GM12878 (cell line): ENCODE results near the gene NTM. TPM values are rescaled to one million over a fixed set of nuclear protein-coding genes. Genes with fewer than 3 reads are reported as not detected.

Source experiments
- ATAC-seq: fragments of 200-7000 bp; cut with Tn5 transposase; 3 replicates; pipeline ENCODE4 v1.9.1; 2020; ENCODE audit warnings: mild to moderate bottlenecking, moderate library complexity
- BruUV-seq: library from RNA; stranded (reverse); fragments of 400-500 nt; replicated peaks from 2 replicates; lab custom pipeline; 2021; lab: Mats Ljungman, UMichigan
- CTCF ChIA-PET: fragments of 300-600 bp; sonication (Branson Sonifier 250); formaldehyde crosslinking; extraction: SDS; loops from one replicate; lab custom pipeline; 2021; ENCODE audit warnings: inconsistent platforms; lab: Yijun Ruan, JAX
- POLR2A ChIA-PET: fragments of 350-600 bp; formaldehyde crosslinking; extraction: SDS; loops from one replicate; lab custom pipeline; 2021; ENCODE audit warnings: inconsistent platforms; lab: Charles Lee
- RAD21 ChIA-PET: fragments of 300-600 bp; sonication (Branson Sonifier 250); formaldehyde crosslinking; loops from one replicate; lab custom pipeline; 2023; ENCODE audit warnings: antibody characterized with exemption; ENCODE audit not compliant: unreplicated experiment; lab: Charles Lee
- SMC1A ChIA-PET: fragments of 300-600 bp; sonication (Branson Sonifier 250); formaldehyde crosslinking; loops from one replicate; lab custom pipeline; 2023; ENCODE audit not compliant: unreplicated experiment, uncharacterized antibody; lab: Charles Lee
- DNase-seq: peaks from one replicate; pipeline ENCODE4 v3.0.0-alpha.2; 2011; ENCODE audit warnings: low read depth, low spot score
- FAIRE-seq: peaks from 3 replicates; lab custom pipeline; 2011; peaks lifted over from hg19 to GRCh38; lab: Jason Lieb, UNC
- H2AFZ ChIP-seq: 2 replicates; pipeline ENCODE4 v1.6.0; 2011; ENCODE audit warnings: low read depth, low read length, control low read depth; ENCODE audit not compliant: control insufficient read depth
- H3K27ac ChIP-seq: 2 replicates; pipeline ENCODE4 v1.5.1; 2011; ENCODE audit warnings: control low read depth; ENCODE audit not compliant: control insufficient read depth, insufficient read depth
- H3K27me3 ChIP-seq, 2 experiments: replicated peaks in 1 of 2; 2 replicates each; pipeline versions ENCODE4 v1.6.0 to v1.6.1; 2011; ENCODE audit warnings: low read length in 1 of 2; ENCODE audit not compliant: control insufficient read depth in 2 of 2, insufficient read depth in 2 of 2
- H3K36me3 ChIP-seq, 2 experiments: 2 replicates each; pipeline ENCODE4 v1.5.1; 2011; ENCODE audit warnings: low read length in 1 of 2; ENCODE audit not compliant: control insufficient read depth in 2 of 2, insufficient read depth in 2 of 2
- H3K4me1 ChIP-seq: 2 replicates; pipeline ENCODE4 v1.6.1; 2011; ENCODE audit warnings: mild to moderate bottlenecking, low read length, moderate library complexity, mixed read lengths; ENCODE audit not compliant: control insufficient read depth, insufficient read depth
- H3K4me2 ChIP-seq: 2 replicates; pipeline ENCODE4 v1.6.0; 2011; ENCODE audit warnings: control low read depth; ENCODE audit not compliant: control insufficient read depth, insufficient read depth
- H3K4me3 ChIP-seq: fragments of 200-600 bp; sonication (generic); 2 replicates; pipeline ENCODE4 v1.5.1; 2016
- H3K79me2 ChIP-seq: 2 replicates; pipeline ENCODE4 v1.6.0; 2011; ENCODE audit warnings: low read length; ENCODE audit not compliant: control insufficient read depth, insufficient read depth
- H3K9ac ChIP-seq: 2 replicates; pipeline ENCODE4 v1.8.0; 2011; ENCODE audit warnings: low read length, control low read depth, mixed read lengths; ENCODE audit not compliant: control insufficient read depth, insufficient read depth
- H3K9me3 ChIP-seq: replicated peaks from 3 replicates; pipeline ENCODE4 v1.5.1; 2011; ENCODE audit warnings: mild to moderate bottlenecking, low read length; ENCODE audit not compliant: control insufficient read depth, insufficient read depth
- H4K20me1 ChIP-seq: 2 replicates; pipeline ENCODE4 v1.6.0; 2011; ENCODE audit not compliant: control insufficient read depth, insufficient read depth
- ASH2L ChIP-seq: fragments of 300-600, 200-600 bp; sonication (generic); IDR thresholded peaks from 2 replicates; pipeline ENCODE4 v1.6.1; 2017; ENCODE audit warnings: low read depth, mild to moderate bottlenecking, borderline replicate concordance
- CBFB ChIP-seq: IDR thresholded peaks from 2 replicates; pipeline ENCODE4 v1.6.1; 2016; ENCODE audit warnings: antibody characterized with exemption, low read depth
- CHD2 ChIP-seq: IDR thresholded peaks from 2 replicates; pipeline ENCODE4 v1.6.1; 2011; ENCODE audit warnings: low read depth, low read length, improper control_type of control experiment, borderline replicate concordance
- ETV6 ChIP-seq, 2 experiments: fragments of 450-650 bp in 1 of 2; IDR thresholded peaks in 1 of 2; conservative IDR thresholded peaks in 1 of 2; 2 replicates each; pipeline ENCODE4 v1.6.1; 2014; ENCODE audit warnings: antibody characterized with exemption in 1 of 2, borderline replicate concordance in 1 of 2, low read depth in 1 of 2, mild to moderate bottlenecking in 1 of 2, moderate library complexity in 1 of 2
- EZH2 ChIP-seq: IDR thresholded peaks from 2 replicates; pipeline ENCODE4 v1.6.1; 2012; ENCODE audit warnings: low read depth, mild to moderate bottlenecking, control low read depth, inconsistent platforms, low read length, borderline replicate concordance; ENCODE audit not compliant: control insufficient read depth
- FOXM1 ChIP-seq: IDR thresholded peaks from 2 replicates; pipeline ENCODE4 v1.6.1; 2012; ENCODE audit warnings: low read depth, mild to moderate bottlenecking, inconsistent platforms, low read length, moderate library complexity
- GATAD2B ChIP-seq: fragments of 450-650 bp; conservative IDR thresholded peaks from 2 replicates; pipeline ENCODE4 v1.6.1; 2017; ENCODE audit warnings: low read depth, mild to moderate bottlenecking, moderate library complexity
- HDAC6 ChIP-seq: fragments of 200-600 bp; sonication (generic); IDR thresholded peaks from one replicate; pipeline ENCODE4 v1.8.0; 2017; ENCODE audit warnings: antibody characterized with exemption; ENCODE audit not compliant: unreplicated experiment
- NR2C2 ChIP-seq: IDR thresholded peaks from 2 replicates; pipeline ENCODE4 v1.6.1; 2011; ENCODE audit warnings: borderline replicate concordance, low read depth; ENCODE audit not compliant: control insufficient read depth, insufficient read length
- RUNX3 ChIP-seq: IDR thresholded peaks from 2 replicates; pipeline ENCODE4 v1.6.1; 2012; ENCODE audit warnings: low read length, inconsistent platforms
- SMAD1 ChIP-seq: fragments of 450-650 bp; IDR thresholded peaks from 2 replicates; pipeline ENCODE4 v1.6.1; 2018; ENCODE audit warnings: mild to moderate bottlenecking, low read depth; ENCODE audit not compliant: partially characterized antibody
- TCF12 ChIP-seq: IDR thresholded peaks from 2 replicates; pipeline ENCODE4 v1.6.1; 2011; ENCODE audit warnings: low read depth, mild to moderate bottlenecking, low read length
- USF1 ChIP-seq: IDR thresholded peaks from 2 replicates; pipeline ENCODE4 v1.6.1; 2011; ENCODE audit warnings: borderline replicate concordance, low read depth, mild to moderate bottlenecking, moderate library complexity, mixed read lengths, low read length; ENCODE audit not compliant: insufficient read depth; ENCODE audit errors: extremely low read length
- WRNIP1 ChIP-seq: IDR thresholded peaks from 2 replicates; pipeline ENCODE4 v1.6.1; 2011; ENCODE audit warnings: low read depth, low read length, improper control_type of control experiment, borderline replicate concordance
- ZBED1 ChIP-seq: IDR thresholded peaks from 2 replicates; pipeline ENCODE4 v1.6.1; 2016; ENCODE audit warnings: borderline replicate concordance
- ZNF217 ChIP-seq: fragments of 450-650 bp; IDR thresholded peaks from 2 replicates; pipeline ENCODE4 v1.6.1; 2017; ENCODE audit warnings: antibody characterized with exemption, mild to moderate bottlenecking
- ZZZ3 ChIP-seq: IDR thresholded peaks from 2 replicates; pipeline ENCODE4 v1.6.1; 2011; ENCODE audit warnings: low read depth; ENCODE audit not compliant: control insufficient read depth, insufficient read length
- WGBS: methylation state at CpG from one replicate; pipeline ENCODE4 v1.1.6; 2016; ENCODE audit warnings: low lambda C conversion rate; ENCODE audit not compliant: insufficient replicate concordance, insufficient coverage; ENCODE audit errors: missing lambda C conversion rate; 5-methylcytosine and 5-hydroxymethylcytosine counted together
- in situ Hi-C: fragments of 300-500 bp; cut with MboI; formaldehyde crosslinking; loops from 9 replicates; pipeline ENCODE4 v1.14.3; 2018; ENCODE audit warnings: mixed read lengths
- intact Hi-C: fragments of 100-400 bp; cut with micrococcal nuclease; formaldehyde crosslinking; loops from one replicate; pipeline ENCODE4 v1.14.2; 2022; ENCODE audit not compliant: unreplicated experiment
- polyA plus RNA-seq, 11 experiments: library from polyadenylated mRNA; depleted of rRNA in 4 of 11; unstranded in 6 of 11; stranded (reverse) in 5 of 11; fragments of >200 nt; fragmentation: Nextera tagmentation in 4 of 11; fragmentation: Illumina TruSeq in 1 of 11; extraction: Ambion mirVana in 4 of 11; extraction: Trizol in 1 of 11; gene quantifications; 1 replicate in 1 of 11; 2 replicates in 10 of 11; pipeline versions ENCODE4 v1.2.1 to v1.2.3, GENCODE V29; 2011 to 2016; ENCODE audit warnings: inconsistent platforms in 2 of 11, missing spikeins in 2 of 11, low read depth in 1 of 11
- total RNA-seq, 4 experiments: library from RNA; depleted of rRNA in 3 of 4; stranded (reverse); fragments of >200 nt in 3 of 4; fragmentation: Illumina TruSeq in 1 of 4; extraction: Trizol in 1 of 4; gene quantifications; 2 replicates each; pipeline versions ENCODE4 v1.2.1 to v1.2.3, GENCODE V29; 2013 to 2021
- TF ChIP-seq, protein P1 (sequence below): fragments of 450-650 bp; IDR thresholded peaks from 2 replicates; pipeline ENCODE4 v1.6.1; 2016; ENCODE audit warnings: mild to moderate bottlenecking

NTM gene
- total and polyA plus RNA-seq, 10 of the 15 experiments (the other 5 are each of a cell fraction or from before 2014, with no cell fraction given): not detected

- no peak overlapping the region for H3K9ac ChIP-seq
- no peak for DNase-seq
Measured at GRCh38 chr11:131645237-131645636, 274.8 kb downstream of the NTM start.

DNA sequence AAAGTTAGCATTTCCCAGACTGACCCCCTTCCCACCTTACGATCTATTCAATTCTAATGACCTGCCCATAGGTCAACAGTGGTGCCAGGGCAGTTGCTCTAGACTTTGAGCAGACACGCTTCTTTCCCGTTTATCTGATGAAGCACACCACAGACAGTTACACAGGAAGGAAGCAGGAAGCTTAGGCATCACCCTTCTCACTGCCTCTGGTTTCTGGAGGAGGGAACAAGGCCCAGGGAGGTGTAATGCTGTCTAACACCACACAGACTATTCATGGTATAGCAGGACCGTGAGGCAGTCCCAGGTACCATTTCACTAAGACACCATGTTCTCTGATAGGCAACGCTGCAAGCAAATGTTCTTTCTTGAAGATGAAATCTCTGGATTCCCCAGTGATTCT, 279.4 kb downstream of the NTM start:
- no peak overlapping the region for H3K4me2 ChIP-seq
- BruUV-seq: no TSS peak
- ChIA-PET CTCF (interaction anchor here (0.7 kb wide), 1 partner anchor 382 kb away, joined by 3 read pairs; no protein-coding TSS in a partner anchor), RAD21 (no interaction called here), POLR2A (no interaction called here), SMC1A (no interaction called here)
- H3K9me3 ChIP-seq: no peaks in the 10 kb centered on the region; the same call in 2 of the 3 replicates
- FAIRE-seq (no peak), ATAC-seq (no peak), DNase-seq (no peak)
- no peak overlapping the region for H3K4me3 ChIP-seq
- intact Hi-C loops (no loop called here), in situ Hi-C loops (no loop called here)
- no peaks in the 10 kb centered on the region; a peak in 1 of 4 replicates for H3K27me3 ChIP-seq
- no peak overlapping the region for H2AFZ ChIP-seq
- WGBS: 21% methylated on average over 5 of the region's 5 CpGs
- no peaks in the 10 kb centered on the region for H4K20me1 ChIP-seq
- H3K79me2 ChIP-seq: no peaks in the 10 kb centered on the region
- H3K4me1 ChIP-seq: no peaks in the 10 kb centered on the region
- no peak overlapping the region for H3K27ac ChIP-seq
- no peaks in the 10 kb centered on the region for H3K36me3 ChIP-seq
- H3K9ac ChIP-seq: no peak overlapping the region
- no peak for TF ChIP-seq GATAD2B
- TF ChIP-seq USF1: no peak
- no peak for TF ChIP-seq ZBED1
- TF ChIP-seq ZNF217: no peak
- TF ChIP-seq SMAD1: no peak
- TF ChIP-seq WRNIP1: no peak
- TF ChIP-seq FOXM1: no peak
- no peak for TF ChIP-seq ASH2L
- no peak for TF ChIP-seq CBFB
- no peak for TF ChIP-seq EZH2
- TF ChIP-seq CHD2: no peak
- TF ChIP-seq ZZZ3: no peak
- TF ChIP-seq, protein P1, sequence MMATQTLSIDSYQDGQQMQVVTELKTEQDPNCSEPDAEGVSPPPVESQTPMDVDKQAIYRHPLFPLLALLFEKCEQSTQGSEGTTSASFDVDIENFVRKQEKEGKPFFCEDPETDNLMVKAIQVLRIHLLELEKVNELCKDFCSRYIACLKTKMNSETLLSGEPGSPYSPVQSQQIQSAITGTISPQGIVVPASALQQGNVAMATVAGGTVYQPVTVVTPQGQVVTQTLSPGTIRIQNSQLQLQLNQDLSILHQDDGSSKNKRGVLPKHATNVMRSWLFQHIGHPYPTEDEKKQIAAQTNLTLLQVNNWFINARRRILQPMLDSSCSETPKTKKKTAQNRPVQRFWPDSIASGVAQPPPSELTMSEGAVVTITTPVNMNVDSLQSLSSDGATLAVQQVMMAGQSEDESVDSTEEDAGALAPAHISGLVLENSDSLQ: no peak
- no peak for TF ChIP-seq ETV6 (conservative IDR thresholded peaks at IDR 0.05 in 1 of 2, IDR thresholded peaks at IDR 0.05 in 1 of 2; ENCODE audit: borderline replicate concordance in 1 of 2, low read depth in 1 of 2)
- TF ChIP-seq NR2C2: no peak
- TF ChIP-seq HDAC6: no peak

More at GRCh38 chr11:131645237-131645636, 274.8 kb downstream of the NTM start:
- ChIA-PET CTCF (no interaction called here), SMC1A (interaction anchor here (1.4 kb wide), 1 partner anchor 9 kb away, joined by 5 read pairs; no protein-coding TSS in a partner anchor), POLR2A (no interaction called here), RAD21 (no interaction called here)
- no peaks in the 10 kb centered on the region for H3K79me2 ChIP-seq
- H4K20me1 ChIP-seq: no peaks in the 10 kb centered on the region
- FAIRE-seq (no peak), ATAC-seq (peak; percentile 58)
- 25% methylated on average over 6 of the region's 6 CpGs for WGBS
- H3K27ac ChIP-seq: no peak overlapping the region
- intact Hi-C loops: no loop called here
- H3K4me3 ChIP-seq: no peak overlapping the region
- no TSS peak for BruUV-seq
- in situ Hi-C loops: no loop called here
- H3K36me3 ChIP-seq: no peaks in the 10 kb centered on the region
- no peak overlapping the region for H3K4me2 ChIP-seq
- H3K27me3 ChIP-seq: no peaks in the 10 kb centered on the region; a peak in 2 of 4 replicates
- TF ChIP-seq TCF12: no peak
- TF ChIP-seq RUNX3: peak; percentile 13; the same call in 1 of the 2 replicates
- no peaks in the 10 kb centered on the region; the same call in 2 of the 3 replicates for H3K9me3 ChIP-seq
- H3K4me1 ChIP-seq: no peaks in the 10 kb centered on the region
- no peak overlapping the region for H2AFZ ChIP-seq
